Activated CD4-positive, alpha-beta T cell treated with anti-CD3 and anti-CD28 coated beads for 24 hours (primary cell): ENCODE measurements around the gene KCNMB4.

Experiments used
- DNase-seq, 2 donors: peaks; one replicate each; pipeline ENCODE4 v3.0.0-alpha.2; 2020; ENCODE audit warnings: low read depth in 2 of 2

KCNMB4 gene

DNA sequence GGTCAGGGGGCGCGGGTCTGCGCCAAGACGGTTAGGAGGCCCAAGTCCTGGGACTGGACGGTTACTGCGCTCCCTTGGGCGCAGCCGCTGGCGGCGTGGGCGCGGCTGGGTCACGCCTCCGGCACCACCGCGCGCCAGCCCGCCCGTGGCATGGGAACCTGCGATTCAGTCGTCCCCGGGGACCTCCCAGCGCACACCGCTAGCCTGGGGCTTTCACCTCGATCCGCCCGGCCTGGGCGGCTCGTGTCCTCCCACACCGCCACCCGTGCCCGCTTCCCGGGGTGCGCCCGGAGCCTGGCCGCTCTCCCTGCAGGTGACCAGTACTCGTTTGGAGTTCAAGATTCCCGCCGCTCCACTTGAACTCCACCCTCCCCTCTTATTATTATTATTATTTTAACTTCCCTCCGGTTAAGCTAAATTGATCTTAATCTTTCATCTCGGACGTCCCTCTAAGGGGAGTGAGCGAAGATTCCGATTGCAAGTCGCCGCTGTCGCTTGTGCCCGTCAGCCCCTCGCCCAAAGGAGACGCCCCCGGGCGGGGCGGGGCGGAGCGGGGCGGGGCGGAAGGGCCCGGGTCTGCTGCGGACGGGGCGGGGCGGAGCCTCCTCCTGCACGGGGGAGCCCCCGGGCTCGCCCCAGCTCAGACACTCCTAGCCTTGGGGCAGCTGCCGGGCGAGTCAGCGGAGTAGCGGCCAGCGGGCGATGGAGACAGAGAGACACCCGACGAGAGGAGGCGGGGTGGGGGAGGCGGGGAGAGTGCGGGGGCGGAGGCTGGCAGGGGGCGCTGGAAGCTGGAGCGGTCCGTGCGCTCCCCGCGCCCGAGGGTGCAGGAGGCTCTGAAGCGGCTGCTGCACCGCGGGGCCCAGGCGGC, at the start of gene KCNMB4:
Gene KCNMB4, plus strand, starts transcription at position 643 of the 871 bp plus-strand sequence. CDS start 445 bp downstream, outside the sequence.
- DNase-seq: peak; percentile 65 to 68

GRCh38 chr12:70317781-70318180, 48.3 kb upstream of the KCNMB4 start:
- DNase-seq: no peak

- no peak for DNase-seq
These were observed 46.5 kb upstream of the KCNMB4 start for GRCh38 chr12:70319605-70320004.

DNA sequence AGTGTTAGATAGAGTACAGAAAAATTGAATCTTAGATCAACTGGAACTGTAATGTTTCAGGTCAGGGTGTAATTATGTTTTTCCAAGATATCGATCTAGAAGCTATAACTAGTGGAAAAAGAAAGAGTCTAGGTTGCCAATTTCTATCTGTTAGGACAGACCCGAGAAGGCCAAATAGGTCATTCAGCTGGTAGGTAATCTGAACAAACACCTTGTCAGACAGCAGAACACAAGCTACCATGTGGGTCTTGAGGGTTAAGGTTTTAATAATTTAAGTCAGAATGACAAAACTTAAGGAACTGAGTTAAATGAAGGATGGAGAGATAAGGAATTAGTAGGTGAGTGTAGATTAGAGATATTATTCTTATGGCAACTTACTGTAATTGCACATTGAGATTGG, 44.9 kb upstream of the KCNMB4 start:
- no peak for DNase-seq

DNA sequence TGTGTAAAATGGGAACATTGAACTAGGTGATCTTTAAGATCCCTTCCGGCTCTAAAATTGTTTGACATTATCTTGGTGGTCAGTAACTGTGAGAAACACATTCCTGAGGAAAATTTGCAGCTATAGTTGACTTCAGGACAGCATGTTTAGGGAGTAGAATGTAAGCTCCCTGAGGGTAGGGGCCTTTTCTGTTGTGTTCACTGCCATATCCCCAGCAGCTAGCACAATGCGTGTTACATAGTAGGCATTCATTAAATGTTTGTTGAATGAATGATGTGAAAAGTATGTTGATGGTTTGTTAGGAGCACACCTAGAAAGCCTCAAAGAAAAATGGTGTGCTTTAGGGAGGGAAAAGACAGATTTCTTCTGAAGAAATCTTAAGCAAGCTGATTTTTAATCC, 38.5 kb upstream of the KCNMB4 start:
- DNase-seq: no peak

DNA sequence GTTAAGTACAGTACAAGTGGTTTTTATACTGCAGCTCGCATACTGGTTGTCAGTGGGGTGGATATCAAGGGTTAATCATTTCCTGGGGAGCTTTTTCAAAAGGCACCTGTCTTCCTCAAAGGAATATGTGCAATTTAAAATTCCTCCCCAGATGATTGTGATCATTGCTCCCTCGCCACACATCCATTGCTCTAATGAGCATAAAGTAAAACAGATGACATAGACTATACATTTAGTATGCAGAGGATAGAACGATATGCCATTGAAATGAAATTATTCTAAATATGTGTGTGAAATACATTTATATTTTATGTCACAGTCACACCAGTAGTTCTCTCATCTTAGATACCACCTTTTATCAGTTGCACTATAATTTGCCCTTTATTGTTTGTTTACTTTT, 36.4 kb upstream of the KCNMB4 start:
- no peak for DNase-seq

DNA sequence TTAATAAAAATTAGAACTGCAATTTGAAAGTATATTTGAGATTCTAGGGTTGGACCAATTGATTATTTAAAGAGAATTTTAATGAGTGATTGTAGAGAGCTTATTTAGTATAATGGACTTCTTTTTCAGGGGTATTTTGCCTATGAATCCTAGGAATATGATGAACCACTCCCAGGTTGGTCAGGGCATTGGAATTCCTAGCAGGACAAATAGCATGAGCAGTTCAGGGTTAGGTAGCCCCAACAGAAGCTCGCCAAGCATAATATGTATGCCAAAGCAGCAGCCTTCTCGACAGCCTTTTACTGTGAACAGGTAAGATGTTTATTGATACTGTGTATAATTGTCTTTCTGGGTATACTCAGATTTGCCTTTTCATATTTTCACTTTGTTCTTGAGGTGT, 35.9 kb upstream of the KCNMB4 start:
- no peak for DNase-seq

- DNase-seq: no peak
These were observed 33.9 kb upstream of the KCNMB4 start for GRCh38 chr12:70332236-70332635.

DNA sequence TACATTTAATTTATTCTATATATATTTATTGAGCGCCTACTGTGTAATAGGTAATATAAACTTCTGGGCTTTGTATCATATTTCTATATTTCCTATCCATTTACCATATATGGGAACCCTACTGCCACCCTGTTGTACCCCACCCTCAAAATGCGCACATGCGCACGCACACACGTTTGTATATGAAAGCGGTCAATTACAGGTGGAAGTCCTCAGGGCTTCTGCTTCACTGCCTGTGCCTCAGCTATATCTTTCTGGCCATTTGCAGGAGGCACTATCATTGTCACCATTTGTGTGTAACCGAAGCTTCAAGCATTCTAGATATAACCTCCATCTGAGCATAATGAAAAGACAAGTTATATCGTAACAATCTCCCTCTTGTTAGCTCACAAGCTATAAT, 31.3 kb upstream of the KCNMB4 start:
- DNase-seq: no peak

GRCh38 chr12:70338531-70338930, 27.6 kb upstream of the KCNMB4 start:
- DNase-seq: no peak

DNA sequence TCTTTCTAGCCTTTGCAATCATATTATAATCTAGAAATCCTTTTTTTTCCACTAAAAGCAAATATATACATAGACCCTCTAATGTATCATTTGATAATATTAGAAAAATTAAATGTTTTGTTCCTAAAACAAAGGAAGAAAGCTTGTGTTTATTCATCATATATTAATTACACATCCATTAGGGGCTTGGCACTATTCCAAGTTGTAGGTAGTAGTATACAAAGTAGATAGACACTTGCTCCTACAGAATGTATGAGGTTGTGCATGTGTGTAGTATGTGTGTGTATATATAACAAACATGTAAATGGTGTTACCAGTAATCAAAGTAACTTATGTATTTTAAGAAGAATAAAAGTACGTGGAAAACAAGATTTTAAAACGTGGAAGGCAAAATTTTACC, 15.0 kb upstream of the KCNMB4 start:
- no peak for DNase-seq

GRCh38 chr12:70353780-70354660, 12.1 kb upstream of the KCNMB4 start:
- DNase-seq: no peak

GRCh38 chr12:70354787-70355186, 11.3 kb upstream of the KCNMB4 start:
- DNase-seq: no peak

GRCh38 chr12:70355972-70356371, 10.1 kb upstream of the KCNMB4 start:
- DNase-seq: no peak

GRCh38 chr12:70359458-70360197, 6.5 kb upstream of the KCNMB4 start:
- no peak for DNase-seq

- DNase-seq: no peak
These were observed 5.9 kb upstream of the KCNMB4 start for GRCh38 chr12:70360218-70360617.

- no peak for DNase-seq
These were observed 1.2 kb upstream of the KCNMB4 start for GRCh38 chr12:70364695-70365397.

GRCh38 chr12:70365398-70365647, 767 bp upstream of the KCNMB4 start:
- no peak for DNase-seq

- DNase-seq: peak; percentile 24 to 25
These were observed 629 bp downstream of the KCNMB4 start for GRCh38 chr12:70366581-70367257.

GRCh38 chr12:70367258-70368141, 1.4 kb downstream of the KCNMB4 start:
- no peak for DNase-seq
